Upper lobe of right lung (tissue), 1 donor: ENCODE measurements around the gene COL28A1. TPM values are rescaled to one million over a fixed set of nuclear protein-coding genes. Genes with fewer than 3 reads are reported as not detected.

Experiments used
- ATAC-seq: fragments of 200-7000 bp; cut with Tn5 transposase; one replicate; pipeline ENCODE4 v1.9.1; 2020; ENCODE audit warnings: mild to moderate bottlenecking, moderate library complexity
- DNase-seq: peaks from one replicate; pipeline ENCODE4 v3.0.0-alpha.2; 2020
- H3K27ac ChIP-seq: fragments of 200-600 bp; one replicate; pipeline ENCODE4 v1.8.0; 2022
- H3K27me3 ChIP-seq: fragments of 200-600 bp; one replicate; pipeline ENCODE4 v1.8.0; 2022; ENCODE audit warnings: mild to moderate bottlenecking
- H3K36me3 ChIP-seq: fragments of 200-600 bp; one replicate; pipeline ENCODE4 v1.8.0; 2022
- H3K4me1 ChIP-seq: fragments of 200-600 bp; one replicate; pipeline ENCODE4 v1.8.0; 2022
- H3K4me3 ChIP-seq: fragments of 200-600 bp; one replicate; pipeline ENCODE4 v1.8.0; 2022; ENCODE audit warnings: mild to moderate bottlenecking
- H3K9me3 ChIP-seq: fragments of 200-600 bp; one replicate; pipeline ENCODE4 v1.8.0; 2022
- CTCF ChIP-seq: fragments of 200-600 bp; IDR thresholded peaks from one replicate; pipeline ENCODE4 v1.8.0; 2022; ENCODE audit warnings: antibody characterized with exemption
- intact Hi-C: fragments of 100-400 bp; cut with DNase I; formaldehyde crosslinking; loops from one replicate; pipeline ENCODE4 v1.11.0; 2022
- total RNA-seq: library from RNA; stranded (reverse); fragmentation: NEBNext Ultra II Directional; extraction: Animal tissue kit (Norgen Biotek cat#: 25700); gene quantifications from one replicate; pipeline ENCODE4 v1.2.1, GENCODE V29; 2021
- donor health status: DM: no; HTN: yes; CAD: no; lungs with severe emphysema.

Gene COL28A1
- total RNA-seq, 1 donor from 2014 or later, result 0.61 TPM

GRCh38 chr7:7491044-7491443 lies 44.6 kb downstream of the COL28A1 start:
- H3K4me3 ChIP-seq, result no peak overlapping the region
- no peaks in the 10 kb centered on the region for H3K36me3 ChIP-seq
- no peaks in the 10 kb centered on the region for H3K27me3 ChIP-seq
- H3K27ac ChIP-seq, result no peak overlapping the region
- H3K9me3 ChIP-seq, result peaks cover 4% of the 10 kb centered on the region
- H3K4me1 ChIP-seq, result no peaks in the 10 kb centered on the region
- intact Hi-C loops, result no loop called here
- TF ChIP-seq CTCF, result no peak
- DNase-seq (no peak), ATAC-seq (no peak)

DNA sequence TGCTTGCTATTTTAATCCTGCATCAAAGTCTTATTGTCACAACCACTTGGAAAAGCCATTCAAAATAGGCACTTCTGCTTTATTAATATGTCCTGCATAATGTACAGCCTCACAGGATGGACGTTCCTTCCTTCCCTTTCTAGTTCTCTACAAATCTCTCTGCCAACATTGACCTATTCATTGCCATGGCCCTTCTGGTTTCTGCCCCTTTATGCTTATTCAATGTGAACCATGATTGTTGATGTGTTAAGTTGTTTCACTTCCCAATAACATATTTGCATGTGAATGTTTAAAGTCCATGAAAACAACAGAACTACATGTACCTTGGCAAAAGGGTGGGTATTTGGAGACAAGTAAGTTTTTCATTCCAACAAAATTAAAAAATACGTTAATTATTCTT lies 45.7 kb downstream of the COL28A1 start:
- Histone ChIP-seq H3K27me3 (no peaks in the 10 kb centered on the region), H3K9me3 (peaks cover 4% of the 10 kb centered on the region), H3K36me3 (no peaks in the 10 kb centered on the region), H3K27ac (no peak overlapping the region), H3K4me1 (no peaks in the 10 kb centered on the region), H3K4me3 (no peak overlapping the region)
- intact Hi-C loops, result no loop called here
- DNase-seq, result no peak
- TF ChIP-seq CTCF, result no peak
- ATAC-seq, result no peak

DNA sequence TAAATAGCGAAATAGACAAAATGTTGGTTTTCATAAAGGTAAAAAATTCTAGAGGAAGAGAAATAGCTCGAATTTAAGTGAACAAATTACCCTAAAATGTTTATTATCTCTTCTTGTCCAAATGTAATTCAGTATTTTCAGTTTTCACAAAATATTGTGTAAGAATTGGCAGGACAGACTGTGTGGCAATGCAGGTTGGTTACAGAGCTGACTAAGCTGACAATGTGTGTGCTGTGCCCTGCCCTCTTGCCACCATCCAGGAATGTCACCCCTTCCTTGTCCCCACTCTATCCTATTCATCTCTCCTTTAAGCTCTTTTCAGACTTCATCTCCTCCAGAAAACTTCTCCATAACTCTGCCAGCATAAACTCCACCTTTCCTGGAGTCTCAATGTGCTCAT lies 46.1 kb downstream of the COL28A1 start:
- peaks cover 4% of the 10 kb centered on the region for H3K9me3 ChIP-seq
- no peak for TF ChIP-seq CTCF
- no peaks in the 10 kb centered on the region for H3K27me3 ChIP-seq
- H3K4me3 ChIP-seq, result no peak overlapping the region
- intact Hi-C loops, result no loop called here
- H3K36me3 ChIP-seq, result no peaks in the 10 kb centered on the region
- H3K27ac ChIP-seq, result no peak overlapping the region
- H3K4me1 ChIP-seq, result no peaks in the 10 kb centered on the region
- peak; percentile 36 for ATAC-seq
- DNase-seq, result no peak

GRCh38 chr7:7486362-7486761 lies 49.3 kb downstream of the COL28A1 start:
- Histone ChIP-seq H3K27me3 (no peaks in the 10 kb centered on the region), H3K4me1 (no peaks in the 10 kb centered on the region), H3K36me3 (no peaks in the 10 kb centered on the region), H3K4me3 (no peak overlapping the region), H3K9me3 (peaks cover 4% of the 10 kb centered on the region), H3K27ac (no peak overlapping the region)
- intact Hi-C loops, result no loop called here
- ATAC-seq, result no peak
- no peak for DNase-seq
- TF ChIP-seq CTCF, result no peak

- no peak overlapping the region for H3K4me3 ChIP-seq
- peaks cover 4% of the 10 kb centered on the region for H3K9me3 ChIP-seq
- DNase-seq (no peak), ATAC-seq (no peak)
- TF ChIP-seq CTCF, result no peak
- H3K27me3 ChIP-seq, result no peaks in the 10 kb centered on the region
- no peaks in the 10 kb centered on the region for H3K36me3 ChIP-seq
- H3K27ac ChIP-seq, result no peak overlapping the region
- no peaks in the 10 kb centered on the region for H3K4me1 ChIP-seq
- intact Hi-C loops, result no loop called here
Observed at GRCh38 chr7:7484072-7484471, 51.6 kb downstream of the COL28A1 start.

- no peak overlapping the region for H3K27ac ChIP-seq
- H3K36me3 ChIP-seq, result no peaks in the 10 kb centered on the region
- no peak for TF ChIP-seq CTCF
- H3K9me3 ChIP-seq, result peaks cover 2% of the 10 kb centered on the region
- intact Hi-C loops, result no loop called here
- H3K4me3 ChIP-seq, result no peak overlapping the region
- no peak for DNase-seq
- no peaks in the 10 kb centered on the region for H3K4me1 ChIP-seq
- no peaks in the 10 kb centered on the region for H3K27me3 ChIP-seq
- ATAC-seq, result no peak
Observed at GRCh38 chr7:7481802-7482201, 53.9 kb downstream of the COL28A1 start.
